Measurements from ENCODE around the gene KRTAP12-4.

DNA sequence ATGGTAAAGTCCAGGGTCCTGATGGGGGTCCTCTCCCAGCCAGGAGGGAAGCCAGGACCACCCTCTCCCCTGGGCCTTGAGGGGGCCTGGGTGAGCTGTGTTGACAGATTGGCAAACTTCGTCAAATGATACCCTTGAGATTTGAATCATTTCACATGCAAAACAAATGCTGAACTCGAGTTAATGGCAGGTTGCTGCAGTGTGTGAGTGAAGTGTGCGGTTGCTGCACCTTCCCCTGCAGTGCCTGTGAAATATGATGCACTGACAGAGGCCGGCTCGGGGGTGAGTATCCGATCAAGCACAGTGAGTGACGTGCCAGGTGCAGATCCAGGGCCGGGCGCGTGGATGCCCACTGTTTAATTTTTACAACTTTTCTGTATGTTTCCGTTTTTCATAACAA is 33.2 kb upstream of the KRTAP12-4 start:
- TF ChIP-seq CTCF (IDR thresholded peaks at IDR 0.05; ENCODE audit: insufficient read depth, low read length, poor library complexity, severe bottlenecking) (no peak), EZH2phosphoT487 (conservative IDR thresholded peaks at IDR 0.05; ENCODE audit: low read length) (no peak)
